Activated CD4-positive, alpha-beta memory T cell treated with anti-CD3 and anti-CD28 coated beads, Interleukin-2, amount 10 ng/mL, durations not matched to agents 7 days and 5 days (primary cell): ENCODE results near the gene CCDC14. TPM values are rescaled to one million over a fixed set of nuclear protein-coding genes. Genes with fewer than 3 reads are reported as not detected.
"Not testable (repeated sequence)": the region's sequence is repeated elsewhere in the genome, so short reads cannot be mapped to it uniquely, and the experiment has no call there.

Experiments used
- CTCF ChIA-PET: fragments of 350-600 bp; sonication (Branson Sonifier 250); formaldehyde crosslinking; loops from one replicate; lab custom pipeline; 2021; ENCODE audit warnings: antibody characterized with exemption, inconsistent platforms; lab: Charles Lee
- POLR2A ChIA-PET: fragments of 350-600 bp; sonication (Branson Sonifier 250); formaldehyde crosslinking; loops from one replicate; lab custom pipeline; 2021; ENCODE audit warnings: antibody characterized with exemption; lab: Charles Lee
- DNase-seq: peaks from one replicate; pipeline ENCODE4 v3.0.0-alpha.2; 2020
- H3K27ac Mint-ChIP-seq: one replicate; pipeline ENCODE4 v1.8.0; 2021; ENCODE audit warnings: mild to moderate bottlenecking, mixed read lengths
- H3K27me3 Mint-ChIP-seq: one replicate; pipeline ENCODE4 v1.8.0; 2021; ENCODE audit warnings: mixed read lengths
- H3K36me3 Mint-ChIP-seq: one replicate; pipeline ENCODE4 v1.8.0; 2021; ENCODE audit warnings: low read depth, mixed read lengths
- H3K4me1 Mint-ChIP-seq: one replicate; pipeline ENCODE4 v1.8.0; 2021; ENCODE audit warnings: mixed read lengths
- H3K4me3 Mint-ChIP-seq: one replicate; pipeline ENCODE4 v1.8.0; 2021; ENCODE audit warnings: mild to moderate bottlenecking, mixed read lengths
- H3K9me3 Mint-ChIP-seq: one replicate; pipeline ENCODE4 v1.8.0; 2021; ENCODE audit warnings: mixed read lengths
- total RNA-seq, 2 experiments: library from RNA; stranded (reverse); gene quantifications; one replicate each; pipeline ENCODE4 v1.2.3, GENCODE V29; 2021

Gene CCDC14
- total RNA-seq, 2 experiments from 2014 or later = 50.1 to 52.4 TPM

- CTCF ChIA-PET = interaction anchor here (1.2 kb wide), 1 partner anchor 46 kb away, joined by 3 read pairs; no protein-coding TSS in a partner anchor
- H3K4me1 Mint-ChIP-seq, H3K36me3 Mint-ChIP-seq, POLR2A ChIA-PET, H3K9me3 Mint-ChIP-seq, H3K27ac Mint-ChIP-seq, DNase-seq, H3K4me3 Mint-ChIP-seq: not testable (repeated sequence)
- H3K27me3 Mint-ChIP-seq = peaks cover 46% of the 10 kb centered on the region
These were observed 20.3 kb upstream of the CCDC14 start for GRCh38 chr3:123981317-123981716.

- POLR2A ChIA-PET = no interaction called here
- no peak overlapping the region for H3K27ac Mint-ChIP-seq
These were observed 19.5 kb upstream of the CCDC14 start for GRCh38 chr3:123980539-123980938.

GRCh38 chr3:123979525-123980501 lies 18.8 kb upstream of the CCDC14 start:
- H3K9me3 Mint-ChIP-seq, H3K36me3 Mint-ChIP-seq, POLR2A ChIA-PET, H3K27ac Mint-ChIP-seq, H3K4me3 Mint-ChIP-seq, H3K4me1 Mint-ChIP-seq: not testable (repeated sequence)
- CTCF ChIA-PET = interaction anchor here (0.7 to 1.7 kb wide), 4 partner anchors 10 to 818 kb away, joined by 3 to 6 read pairs (median 3); no protein-coding TSS in a partner anchor
- DNase-seq = peak; percentile 26
- H3K27me3 Mint-ChIP-seq = peaks cover 42% of the 10 kb centered on the region

More at GRCh38 chr3:123980539-123980938, 19.5 kb upstream of the CCDC14 start:
- Mint-ChIP-seq H3K9me3 (no peaks in the 10 kb centered on the region), H3K36me3 (no peaks in the 10 kb centered on the region), H3K4me1 (no peaks in the 10 kb centered on the region), H3K4me3 (no peak overlapping the region), H3K27me3 (peaks cover 46% of the 10 kb centered on the region)
- DNase-seq = no peak
- CTCF ChIA-PET = interaction anchor here (1.2 to 1.7 kb wide), 2 partner anchors 9 to 45 kb away, joined by 3 to 6 read pairs; no protein-coding TSS in a partner anchor

GRCh38 chr3:123976904-123977303 lies 15.9 kb upstream of the CCDC14 start:
- POLR2A ChIA-PET, H3K4me3 Mint-ChIP-seq, H3K4me1 Mint-ChIP-seq, H3K27ac Mint-ChIP-seq, H3K9me3 Mint-ChIP-seq, DNase-seq, CTCF ChIA-PET, H3K36me3 Mint-ChIP-seq: not testable (repeated sequence)
- H3K27me3 Mint-ChIP-seq = peaks cover 29% of the 10 kb centered on the region

DNA sequence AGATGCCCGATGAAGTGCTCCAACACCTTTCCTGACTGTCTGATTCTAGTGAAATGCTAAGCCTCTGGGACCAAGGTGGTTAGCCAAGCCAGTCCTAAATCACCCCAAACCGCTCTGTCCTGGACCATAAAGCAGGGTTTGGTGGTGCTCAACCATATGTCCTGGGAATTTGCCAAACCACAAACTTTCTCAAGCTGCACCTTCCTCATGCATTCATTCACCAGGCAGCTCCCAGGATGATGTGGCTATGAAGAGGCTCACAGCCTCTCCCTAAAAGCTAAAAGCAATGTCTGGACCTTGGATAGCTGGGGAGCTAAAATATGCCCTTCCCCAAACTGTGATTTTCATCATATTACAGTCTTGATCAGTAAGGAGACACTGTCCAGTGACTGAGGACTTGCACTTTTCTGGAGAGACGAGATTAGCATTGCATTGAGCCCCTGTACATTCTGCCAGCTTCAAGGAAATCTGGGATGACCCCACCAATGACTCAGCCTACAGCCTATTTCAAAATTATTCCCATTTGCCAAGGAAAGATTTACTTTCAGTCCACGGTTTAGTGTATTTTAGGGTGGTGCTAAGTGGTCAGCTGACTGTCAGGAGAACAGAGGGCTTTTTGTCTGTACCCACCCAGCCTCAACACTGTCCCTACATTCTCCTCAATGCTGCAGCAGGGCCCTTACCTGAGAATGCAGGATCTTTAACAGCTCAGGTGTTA lies 15.3 kb upstream of the CCDC14 start:
- POLR2A ChIA-PET, DNase-seq, H3K9me3 Mint-ChIP-seq, H3K27ac Mint-ChIP-seq, H3K36me3 Mint-ChIP-seq, H3K4me1 Mint-ChIP-seq, CTCF ChIA-PET, H3K4me3 Mint-ChIP-seq: not testable (repeated sequence)
- H3K27me3 Mint-ChIP-seq = peaks cover 30% of the 10 kb centered on the region

DNA sequence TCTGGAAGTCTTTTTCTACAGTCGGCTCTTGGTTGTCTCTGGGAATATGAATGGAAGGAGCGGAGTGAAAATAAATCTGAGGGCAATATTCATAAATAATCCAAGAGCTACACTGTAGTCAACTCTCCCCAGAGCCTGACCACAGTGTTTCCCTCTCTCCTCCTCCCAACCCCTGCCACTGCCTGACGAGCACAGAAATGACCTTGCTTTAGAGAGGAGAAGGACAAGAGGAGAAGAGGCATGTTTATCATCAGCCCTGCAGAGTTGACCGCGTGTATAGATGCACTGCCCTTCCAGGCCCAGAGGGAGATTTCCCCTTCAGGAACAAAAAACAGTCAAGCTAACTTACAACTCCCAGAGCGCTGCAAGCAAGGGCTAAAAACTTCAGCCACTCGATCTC lies 14.0 kb upstream of the CCDC14 start:
- H3K27ac Mint-ChIP-seq, CTCF ChIA-PET, H3K4me3 Mint-ChIP-seq, POLR2A ChIA-PET, H3K9me3 Mint-ChIP-seq, H3K4me1 Mint-ChIP-seq, H3K36me3 Mint-ChIP-seq, DNase-seq: not testable (repeated sequence)
- H3K27me3 Mint-ChIP-seq = peaks cover 23% of the 10 kb centered on the region

DNA sequence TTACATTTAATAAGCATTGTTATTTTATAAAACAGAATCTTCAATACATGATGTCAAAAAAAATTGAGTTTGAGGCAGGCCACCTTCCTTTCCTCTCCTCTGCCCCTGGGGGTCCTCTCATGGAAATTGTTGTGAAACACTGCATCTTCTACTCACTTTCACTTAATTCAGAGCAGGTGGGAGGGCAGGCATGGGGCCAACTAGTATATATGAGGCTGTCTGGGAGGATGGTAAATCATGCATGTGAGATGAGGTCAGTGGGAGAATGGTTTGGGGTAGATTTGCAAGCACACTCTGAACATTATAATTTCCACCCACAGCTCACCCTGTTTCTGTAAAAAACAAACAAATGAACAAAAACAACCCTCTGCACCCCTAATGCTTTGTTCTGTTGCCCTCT lies 10.4 kb upstream of the CCDC14 start:
- Mint-ChIP-seq H3K4me3 (no peak overlapping the region), H3K4me1 (no peaks in the 10 kb centered on the region), H3K36me3 (no peaks in the 10 kb centered on the region), H3K27ac (no peak overlapping the region), H3K9me3 (no peaks in the 10 kb centered on the region), H3K27me3 (peaks cover 39% of the 10 kb centered on the region)
- ChIA-PET POLR2A (no interaction called here), CTCF (no interaction called here)
- no peak for DNase-seq

DNA sequence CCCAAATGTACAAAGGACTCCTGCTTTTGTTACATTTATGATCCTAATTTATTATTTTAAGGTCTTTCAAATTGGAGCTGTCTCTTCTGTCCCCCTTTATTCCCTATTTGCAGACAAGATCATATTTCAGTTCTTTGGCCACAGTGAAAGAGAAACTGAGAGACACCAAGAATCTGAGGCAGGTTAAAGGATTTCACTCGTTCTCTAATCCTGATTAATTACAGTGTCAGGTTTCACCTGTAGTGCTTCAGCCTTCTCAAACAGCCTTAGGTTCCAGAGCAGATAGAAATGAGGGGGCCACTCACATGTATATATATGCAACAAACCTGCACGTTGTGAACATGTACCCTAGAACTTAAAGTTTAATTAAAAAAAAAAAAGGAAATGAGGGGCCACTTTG lies 6.2 kb upstream of the CCDC14 start:
- POLR2A ChIA-PET, H3K36me3 Mint-ChIP-seq, H3K27ac Mint-ChIP-seq, H3K4me3 Mint-ChIP-seq, DNase-seq, H3K9me3 Mint-ChIP-seq, H3K4me1 Mint-ChIP-seq, CTCF ChIA-PET: not testable (repeated sequence)
- H3K27me3 Mint-ChIP-seq = peaks cover 43% of the 10 kb centered on the region

DNA sequence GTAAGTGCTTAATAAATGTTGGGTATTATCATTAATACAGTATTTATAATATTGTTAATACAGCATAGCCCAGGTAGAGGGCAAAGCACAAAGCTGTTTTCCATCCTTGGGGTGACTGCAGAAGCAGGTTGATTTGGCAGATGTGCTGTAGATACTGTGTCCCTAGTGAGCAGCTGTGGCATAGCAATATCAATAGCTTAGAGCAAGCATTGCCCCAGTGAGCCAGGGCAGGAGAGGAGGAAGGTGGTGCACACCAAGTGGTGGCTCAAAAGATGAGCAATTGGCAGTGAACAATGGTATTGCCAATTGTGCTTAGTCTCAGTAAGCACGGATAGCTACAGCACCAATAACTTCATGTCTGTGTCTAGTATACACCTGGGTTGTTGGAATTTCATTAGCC lies 5.8 kb upstream of the CCDC14 start:
- DNase-seq, H3K9me3 Mint-ChIP-seq, H3K36me3 Mint-ChIP-seq, H3K4me3 Mint-ChIP-seq, CTCF ChIA-PET, H3K27ac Mint-ChIP-seq, POLR2A ChIA-PET, H3K4me1 Mint-ChIP-seq: not testable (repeated sequence)
- H3K27me3 Mint-ChIP-seq = peaks cover 42% of the 10 kb centered on the region

DNA sequence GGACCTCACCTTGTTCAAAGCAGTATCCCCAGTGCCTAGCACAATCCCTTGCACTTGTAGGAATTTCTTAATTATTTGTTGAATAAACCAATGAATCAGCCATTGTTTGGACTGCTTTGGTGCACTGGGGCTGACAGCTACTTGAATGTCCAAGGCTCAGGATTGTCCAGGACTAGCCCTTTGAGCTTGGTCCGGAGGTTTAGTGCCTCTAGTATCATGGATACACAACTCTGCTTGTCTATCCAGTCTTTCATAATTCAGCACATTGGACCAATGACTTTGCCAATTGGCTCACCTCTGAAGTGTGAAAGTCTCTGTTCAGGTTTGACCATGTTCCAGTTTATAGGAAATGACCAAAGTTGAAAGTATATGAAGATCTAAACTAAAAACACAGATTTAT lies 3.8 kb upstream of the CCDC14 start:
- peaks cover 31% of the 10 kb centered on the region for H3K27me3 Mint-ChIP-seq
- POLR2A ChIA-PET, H3K27ac Mint-ChIP-seq, H3K4me1 Mint-ChIP-seq, H3K9me3 Mint-ChIP-seq, H3K4me3 Mint-ChIP-seq, DNase-seq, H3K36me3 Mint-ChIP-seq, CTCF ChIA-PET: not testable (repeated sequence)

DNA sequence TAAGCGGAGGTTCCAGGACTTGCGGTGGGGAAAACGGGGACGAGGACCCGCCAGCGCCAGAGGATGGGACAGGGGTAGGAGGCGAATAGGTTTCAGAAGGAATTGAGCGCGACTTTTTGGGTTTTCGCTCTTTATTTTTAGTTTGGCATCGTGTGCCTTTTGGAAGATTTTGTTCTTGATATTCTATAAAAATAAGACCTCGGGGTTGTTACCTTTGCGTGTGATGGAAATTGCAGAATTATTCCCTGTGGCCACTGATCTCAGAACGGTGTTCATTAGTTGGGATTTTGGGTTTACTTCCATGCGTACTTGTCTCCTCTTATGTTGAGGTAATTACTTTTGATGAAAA lies 453 bp upstream of the CCDC14 start:
- ChIA-PET CTCF (no interaction called here), POLR2A (interaction anchor here (1.1 to 1.6 kb wide), 2 partner anchors 10 to 72 kb away, joined by 3 to 9 read pairs; partner anchors contain the start of gene KALRN)
- Mint-ChIP-seq H3K4me1 (peaks cover 28% of the 10 kb centered on the region), H3K36me3 (peaks cover 3% of the 10 kb centered on the region), H3K27ac (peak overlapping the region; percentile 89), H3K27me3 (peaks cover 12% of the 10 kb centered on the region), H3K4me3 (peak overlapping the region; percentile 94), H3K9me3 (no peaks in the 10 kb centered on the region)
- no peak for DNase-seq

GRCh38 chr3:123953735-123954134 lies 7.3 kb downstream of the CCDC14 start:
- CTCF ChIA-PET = interaction anchor here (1.5 kb wide), 1 partner anchor 12 kb away, joined by 4 read pairs; no protein-coding TSS in a partner anchor

More at GRCh38 chr3:123953735-123954134, 7.3 kb downstream of the CCDC14 start:
- H3K36me3 Mint-ChIP-seq = peaks cover 41% of the 10 kb centered on the region
- H3K27me3 Mint-ChIP-seq = no peaks in the 10 kb centered on the region
- peaks cover 9% of the 10 kb centered on the region for H3K4me1 Mint-ChIP-seq
- POLR2A ChIA-PET = no interaction called here
- DNase-seq = no peak
- H3K27ac Mint-ChIP-seq = no peak overlapping the region
- no peaks in the 10 kb centered on the region for H3K9me3 Mint-ChIP-seq
- H3K4me3 Mint-ChIP-seq = no peak overlapping the region
